H1 (cell line): ENCODE data around the gene MAML3. TPM values are rescaled to one million over a fixed set of nuclear protein-coding genes. Genes with fewer than 3 reads are reported as not detected.

Source experiments
- CTCF ChIA-PET: fragments of 300-600 bp; sonication (Branson Sonifier 250); formaldehyde crosslinking; loops from one replicate; lab custom pipeline; 2021; ENCODE audit not compliant: partially characterized antibody; lab: Charles Lee
- POLR2A ChIA-PET: fragments of 300-600 bp; sonication (Branson Sonifier 250); formaldehyde crosslinking; loops from one replicate; lab custom pipeline; 2021; ENCODE audit warnings: inconsistent platforms; ENCODE audit not compliant: partially characterized antibody; lab: Charles Lee
- DNase-seq, 2 experiments: peaks; one replicate each; pipeline versions ENCODE4 v3.0.0 to v3.0.0-alpha.2; 2010 to 2022; ENCODE audit warnings: low spot score in 2 of 2, low read depth in 1 of 2, mixed read lengths in 1 of 2
- FAIRE-seq: peaks from 2 replicates; lab custom pipeline; 2011; peaks lifted over from hg19 to GRCh38; lab: Jason Lieb, UNC
- H2AFZ ChIP-seq: 2 replicates; pipeline ENCODE4 v1.8.1; 2012; ENCODE audit warnings: low read length, inconsistent platforms
- H2AK5ac ChIP-seq: 2 replicates; pipeline ENCODE4 v1.6.1; 2013; ENCODE audit warnings: low read depth, low read length
- H2BK120ac ChIP-seq: replicated peaks from 2 replicates; pipeline ENCODE3; 2013; ENCODE audit warnings: low read depth, low read length, inconsistent platforms
- H2BK12ac ChIP-seq: 2 replicates; pipeline ENCODE4 v1.6.1; 2013; ENCODE audit warnings: low read depth, low read length
- H2BK15ac ChIP-seq: 2 replicates; pipeline ENCODE4 v1.6.1; 2013; ENCODE audit warnings: low read length
- H2BK20ac ChIP-seq: 2 replicates; pipeline ENCODE4 v1.6.1; 2013; ENCODE audit warnings: low read length
- H2BK5ac ChIP-seq: 2 replicates; pipeline ENCODE4 v1.6.1; 2013; ENCODE audit warnings: low read depth, low read length
- H3K14ac ChIP-seq: 2 replicates; pipeline ENCODE4 v1.6.1; 2013; ENCODE audit warnings: inconsistent platforms; ENCODE audit not compliant: insufficient read length
- H3K18ac ChIP-seq: 2 replicates; pipeline ENCODE4 v1.6.1; 2013; ENCODE audit warnings: low read length; ENCODE audit errors: extremely low read depth
- H3K23ac ChIP-seq: 2 replicates; pipeline ENCODE4 v1.6.1; 2013; ENCODE audit warnings: inconsistent platforms; ENCODE audit not compliant: insufficient read length
- H3K23me2 ChIP-seq: 2 replicates; pipeline ENCODE4 v1.6.1; 2013; ENCODE audit warnings: low read depth, low read length
- H3K27ac ChIP-seq: 2 replicates; pipeline ENCODE4 v1.6.1; 2011; ENCODE audit warnings: low read depth, low read length, inconsistent platforms
- H3K27me3 ChIP-seq, 4 experiments: replicated peaks in 1 of 4; 1 replicate in 1 of 4; 2 replicates in 3 of 4; pipeline versions ENCODE4 v1.6.1 to v1.8.1; 2011 to 2013; ENCODE audit warnings: low read length in 3 of 4, mild to moderate bottlenecking in 3 of 4, inconsistent platforms in 2 of 4, mixed read lengths in 2 of 4, moderate library complexity in 1 of 4; ENCODE audit not compliant: control insufficient read depth in 3 of 4, insufficient read depth in 3 of 4; ENCODE audit errors: extremely low read depth in 1 of 4
- H3K36me3 ChIP-seq, 4 experiments: 2 replicates each; pipeline versions ENCODE4 v1.6.1 to v1.8.1; 2011 to 2013; ENCODE audit warnings: mild to moderate bottlenecking in 4 of 4, low read length in 3 of 4, moderate library complexity in 2 of 4, control low read depth in 1 of 4, inconsistent platforms in 1 of 4; ENCODE audit not compliant: insufficient read depth in 4 of 4, control insufficient read depth in 2 of 4
- H3K4ac ChIP-seq: replicated peaks from 2 replicates; pipeline ENCODE3; 2013; ENCODE audit warnings: low read length, low read depth, mixed read lengths, inconsistent platforms; ENCODE audit not compliant: insufficient read length
- H3K4me1 ChIP-seq, 4 experiments: replicated peaks in 1 of 4; 1 replicate in 1 of 4; 2 replicates in 3 of 4; pipeline versions ENCODE4 v1.6.1 to v1.8.1; 2011 to 2013; ENCODE audit warnings: low read length in 3 of 4, inconsistent platforms in 2 of 4, mixed read lengths in 1 of 4; ENCODE audit not compliant: insufficient read depth in 4 of 4, control insufficient read depth in 3 of 4
- H3K4me2 ChIP-seq, 2 experiments: 2 replicates each; pipeline versions ENCODE4 v1.6.1 to v1.8.1; 2011 to 2013; ENCODE audit warnings: low read depth in 2 of 2, low read length in 2 of 2, control low read depth in 1 of 2, inconsistent platforms in 1 of 2, mild to moderate bottlenecking in 1 of 2; ENCODE audit not compliant: insufficient read depth in 1 of 2
- H3K4me3 ChIP-seq, 4 experiments: fragments of 200-600, 300-600 bp in 1 of 4; sonication (generic), shearing (Covaris generic), sonication (Bioruptor Twin) in 1 of 4; 2 replicates each; pipeline versions ENCODE4 v1.5.1 to v1.8.1; 2011 to 2016; ENCODE audit warnings: low read length in 4 of 4, low read depth in 3 of 4, control low read depth in 2 of 4, inconsistent platforms in 2 of 4, mild to moderate bottlenecking in 2 of 4, mixed read lengths in 1 of 4, moderate library complexity in 1 of 4; ENCODE audit not compliant: insufficient read depth in 2 of 4; ENCODE audit errors: extremely low read depth in 1 of 4
- H3K56ac ChIP-seq: replicated peaks from 2 replicates; pipeline ENCODE3; 2013; ENCODE audit warnings: low read depth, mild to moderate bottlenecking, mixed read lengths, low read length, inconsistent platforms; ENCODE audit not compliant: insufficient read length
- H3K79me1 ChIP-seq: 2 replicates; pipeline ENCODE4 v1.6.1; 2013; ENCODE audit warnings: low read depth, low read length, control low read depth
- H3K79me2 ChIP-seq, 2 experiments: 2 replicates each; pipeline versions ENCODE4 v1.6.1 to v1.8.1; 2012 to 2013; ENCODE audit warnings: low read length in 2 of 2, mild to moderate bottlenecking in 2 of 2, inconsistent platforms in 1 of 2; ENCODE audit not compliant: insufficient read depth in 2 of 2, control insufficient read depth in 1 of 2
- H3K9ac ChIP-seq, 4 experiments: replicated peaks in 1 of 4; 1 replicate in 1 of 4; 2 replicates in 3 of 4; pipeline versions ENCODE4 v1.6.1 to v1.8.1; 2011 to 2013; ENCODE audit warnings: low read depth in 3 of 4, low read length in 3 of 4, control low read depth in 2 of 4, mild to moderate bottlenecking in 2 of 4, moderate library complexity in 2 of 4, inconsistent platforms in 1 of 4; ENCODE audit errors: extremely low read depth in 1 of 4
- H3K9me3 ChIP-seq, 2 experiments: 2 replicates each; pipeline versions ENCODE4 v1.6.1 to v1.8.1; 2012 to 2013; ENCODE audit warnings: mild to moderate bottlenecking in 2 of 2, moderate library complexity in 2 of 2, control low read depth in 1 of 2, inconsistent platforms in 1 of 2, low read depth in 1 of 2, low read length in 1 of 2, mixed read lengths in 1 of 2; ENCODE audit not compliant: insufficient read depth in 2 of 2
- H4K20me1 ChIP-seq, 2 experiments: replicated peaks in 1 of 2; 2 replicates each; pipeline versions ENCODE3 to v1.8.1; 2011 to 2013; ENCODE audit warnings: inconsistent platforms in 2 of 2, low read length in 2 of 2, mild to moderate bottlenecking in 1 of 2; ENCODE audit not compliant: insufficient read depth in 2 of 2, control insufficient read depth in 1 of 2
- H4K5ac ChIP-seq: 2 replicates; pipeline ENCODE4 v1.6.1; 2013; ENCODE audit warnings: low read length, low read depth, mixed read lengths, inconsistent platforms; ENCODE audit not compliant: insufficient read length
- H4K8ac ChIP-seq: 2 replicates; pipeline ENCODE4 v1.8.0; 2013; ENCODE audit warnings: mild to moderate bottlenecking, moderate library complexity, low read length, inconsistent platforms; ENCODE audit not compliant: insufficient read depth; ENCODE audit errors: extremely low read depth
- H4K91ac ChIP-seq: replicated peaks from 2 replicates; pipeline ENCODE3; 2013; ENCODE audit warnings: low read length, mixed read lengths, inconsistent platforms; ENCODE audit not compliant: insufficient read length
- ATF2 ChIP-seq: IDR thresholded peaks from 2 replicates; pipeline ENCODE4 v1.6.1; 2012; ENCODE audit warnings: low read length, inconsistent platforms
- BACH1 ChIP-seq: IDR thresholded peaks from 2 replicates; pipeline ENCODE4 v1.6.1; 2012; ENCODE audit warnings: low read length, improper control_type of control experiment
- CHD2 ChIP-seq: IDR thresholded peaks from 2 replicates; pipeline ENCODE4 v1.6.1; 2012; ENCODE audit warnings: low read length, improper control_type of control experiment
- CREB1 ChIP-seq: IDR thresholded peaks from 2 replicates; pipeline ENCODE4 v1.6.1; 2012; ENCODE audit warnings: inconsistent platforms
- GTF2F1 ChIP-seq: IDR thresholded peaks from 2 replicates; pipeline ENCODE4 v1.6.1; 2012; ENCODE audit warnings: low read depth, low read length, improper control_type of control experiment, borderline replicate concordance
- KDM5A ChIP-seq: fragments of 200-600 bp; IDR thresholded peaks from 2 replicates; pipeline ENCODE4 v1.7.1; 2012; ENCODE audit warnings: mild to moderate bottlenecking, low read length, inconsistent platforms, mixed read lengths
- NANOG ChIP-seq: IDR thresholded peaks from 2 replicates; pipeline ENCODE4 v1.6.1; 2011; ENCODE audit warnings: low read length, low read depth, mild to moderate bottlenecking, inconsistent platforms; ENCODE audit not compliant: insufficient read depth, poor library complexity, severe bottlenecking
- NRF1 ChIP-seq: IDR thresholded peaks from 2 replicates; pipeline ENCODE4 v1.6.1; 2011; ENCODE audit warnings: mild to moderate bottlenecking, low read depth, low read length, improper control_type of control experiment
- POLR2AphosphoS5 ChIP-seq: IDR thresholded peaks from 2 replicates; pipeline ENCODE4 v1.6.1; 2011; ENCODE audit warnings: low read depth, low read length
- SIX5 ChIP-seq: IDR thresholded peaks from 2 replicates; pipeline ENCODE4 v1.6.1; 2011; ENCODE audit warnings: mild to moderate bottlenecking, low read depth, low read length
- SP4 ChIP-seq: IDR thresholded peaks from 2 replicates; pipeline ENCODE4 v1.6.1; 2012; ENCODE audit warnings: low read length, inconsistent platforms
- TAF7 ChIP-seq: optimal IDR thresholded peaks from 2 replicates; pipeline ENCODE3; 2011; ENCODE audit warnings: low read depth, mild to moderate bottlenecking, inconsistent platforms, low read length, moderate library complexity, borderline replicate concordance
- TBP ChIP-seq: IDR thresholded peaks from 2 replicates; pipeline ENCODE4 v1.6.1; 2011; ENCODE audit warnings: low read depth, low read length, improper control_type of control experiment
- WGBS, 2 experiments: shearing (Covaris generic) in 1 of 2; methylation state at CpG; one replicate each; pipeline versions ENCODE4 v1.1.6 to v1.1.7; 2013 to 2015; ENCODE audit warnings: low lambda C conversion rate in 2 of 2, mixed read lengths in 2 of 2, inconsistent platforms in 1 of 2, low coverage in 1 of 2, missing lambda C conversion rate in 1 of 2; ENCODE audit not compliant: insufficient replicate concordance in 2 of 2, insufficient coverage in 1 of 2, insufficient read length in 1 of 2; ENCODE audit errors: extremely low coverage in 1 of 2, missing lambda C conversion rate in 1 of 2; 5-methylcytosine and 5-hydroxymethylcytosine counted together
- polyA plus RNA-seq, 7 experiments: library from polyadenylated mRNA; depleted of rRNA in 3 of 7; stranded (reverse) in 5 of 7; unstranded in 2 of 7; fragments of >200 nt in 5 of 7; fragments of 200-250 nt in 2 of 7; gene quantifications; 1 replicate in 5 of 7; 2 replicates in 1 of 7; 4 replicates in 1 of 7; pipeline versions ENCODE4 v1.2.1 to v1.2.3, GENCODE V29; 2011 to 2013; ENCODE audit warnings: missing spikeins in 2 of 7, mixed read lengths in 2 of 7
- total RNA-seq: library from RNA; stranded (reverse); fragmentation: NEBNext Ultra II Directional; extraction: Animal tissue kit (Norgen Biotek cat#: 25700); gene quantifications from 2 replicates; pipeline ENCODE4 v1.2.1, GENCODE V29; 2021

The MAML3 gene
- total and polyA plus RNA-seq, 2 of the 8 experiments (the other 6 are each of a cell fraction or from before 2014, with no cell fraction given), result 2.1 to 5.7 TPM

- no peak overlapping the region for H3K9ac ChIP-seq
- no peak overlapping the region for H3K27ac ChIP-seq
- H3K36me3 ChIP-seq, result no peaks in the 10 kb centered on the region
- H2AFZ ChIP-seq, result no peak overlapping the region
- no peaks in the 10 kb centered on the region for H3K9me3 ChIP-seq
- no peaks in the 10 kb centered on the region for H3K79me1 ChIP-seq
- no peak overlapping the region for H4K91ac ChIP-seq
- no peak overlapping the region; the same call in 1 of the 2 replicates for H2BK12ac ChIP-seq
- H2BK5ac ChIP-seq, result no peak overlapping the region
- no peak overlapping the region for H3K23ac ChIP-seq
- no peak overlapping the region for H3K4me3 ChIP-seq
- H4K8ac ChIP-seq, result no peak overlapping the region
- 87% methylated on average over 2 of the region's 2 CpGs; no CpG with 5 or more reads in 1 of the 2 experiments for WGBS, 2 experiments
- H4K20me1 ChIP-seq, result no peaks in the 10 kb centered on the region
- TF ChIP-seq KDM5A, result no peak
- TF ChIP-seq SIX5, result no peak
- TF ChIP-seq TAF7, result no peak
- no peak for TF ChIP-seq NRF1
- no peak for TF ChIP-seq NANOG
- no peak for TF ChIP-seq POLR2AphosphoS5
- TF ChIP-seq CREB1, result no peak
- TF ChIP-seq BACH1, result no peak
- no peak for TF ChIP-seq CHD2
- no peak for TF ChIP-seq TBP
- TF ChIP-seq SP4, result no peak
- no peak for TF ChIP-seq GTF2F1
- no peak for TF ChIP-seq ATF2
- no peak overlapping the region for H2BK120ac ChIP-seq
- H3K14ac ChIP-seq, result no peak overlapping the region
- H3K4ac ChIP-seq, result no peak overlapping the region
- ChIA-PET CTCF (interaction anchor here (0.6 to 2.3 kb wide), 2 partner anchors 48 to 100 kb away, joined by 5 to 6 read pairs; no protein-coding TSS in a partner anchor), POLR2A (no interaction called here)
- H3K23me2 ChIP-seq, result no peaks in the 10 kb centered on the region
- no peak overlapping the region for H4K5ac ChIP-seq
- no peak overlapping the region for H3K56ac ChIP-seq
- no peaks in the 10 kb centered on the region for H3K27me3 ChIP-seq
- no peaks in the 10 kb centered on the region for H3K4me1 ChIP-seq
- H3K79me2 ChIP-seq, result no peaks in the 10 kb centered on the region
- H3K4me2 ChIP-seq, result no peak overlapping the region
- no peak overlapping the region for H2BK20ac ChIP-seq
- DNase-seq, result no peak
- FAIRE-seq, result no peak
- no peak overlapping the region for H3K18ac ChIP-seq
- no peak overlapping the region for H2BK15ac ChIP-seq
- H2AK5ac ChIP-seq, result no peak overlapping the region
Measured at GRCh38 chr4:140112576-140112975, 41.4 kb downstream of the MAML3 start.
